Smooth muscle cell (in vitro differentiated cells): ENCODE measurements around the gene YPEL2. TPM values are rescaled to one million over a fixed set of nuclear protein-coding genes. Genes with fewer than 3 reads are reported as not detected.
A peak's percentile ranks its signal among the peaks of the same experiment; 100 is the strongest.

Experiments
- DNase-seq: peaks from one replicate; lab custom pipeline; 2025; ENCODE audit not compliant: unreplicated experiment; lab: John Stamatoyannopoulos, UW
- H2AFZ ChIP-seq: fragments of 200-600 bp; sonication (generic); 2 replicates; pipeline ENCODE4 v1.6.0; 2016; ENCODE audit warnings: antibody characterized with exemption, low read depth, mild to moderate bottlenecking
- H3F3A ChIP-seq: fragments of 200-600 bp; sonication (generic); 2 replicates; pipeline ENCODE4 v1.6.0; 2017; ENCODE audit warnings: antibody characterized with exemption, low read depth
- H3K27ac ChIP-seq: fragments of 200-600 bp; sonication (generic); 2 replicates; pipeline ENCODE4 v1.5.1; 2016; ENCODE audit warnings: low read depth, mild to moderate bottlenecking
- H3K27me3 ChIP-seq: fragments of 200-600 bp; sonication (generic); 2 replicates; pipeline ENCODE4 v1.6.1; 2016; ENCODE audit warnings: low read depth, mild to moderate bottlenecking
- H3K36me3 ChIP-seq: fragments of 200-600 bp; sonication (generic); 2 replicates; pipeline ENCODE4 v1.5.1; 2016; ENCODE audit warnings: low read depth
- H3K4me1 ChIP-seq: fragments of 200-600 bp; sonication (generic); 2 replicates; pipeline ENCODE4 v1.5.1; 2016; ENCODE audit warnings: low read depth
- H3K4me2 ChIP-seq: fragments of 200-600 bp; sonication (generic); 2 replicates; pipeline ENCODE4 v1.6.0; 2016; ENCODE audit warnings: mild to moderate bottlenecking
- H3K4me3 ChIP-seq: fragments of 200-600 bp; sonication (generic); 2 replicates; pipeline ENCODE4 v1.5.1; 2016; ENCODE audit warnings: mild to moderate bottlenecking
- H3K79me2 ChIP-seq: fragments of 200-600 bp; sonication (generic); 2 replicates; pipeline ENCODE4 v1.6.0; 2016; ENCODE audit warnings: low read depth, mild to moderate bottlenecking
- H3K9ac ChIP-seq: fragments of 200-600 bp; sonication (generic); 2 replicates; pipeline ENCODE4 v1.6.0; 2016; ENCODE audit warnings: low read depth
- H3K9me3 ChIP-seq: fragments of 200-600 bp; sonication (generic); replicated peaks from 2 replicates; pipeline ENCODE4 v1.5.1; 2016; ENCODE audit warnings: low read depth
- H4K20me1 ChIP-seq: fragments of 200-600 bp; sonication (generic); 2 replicates; pipeline ENCODE4 v1.6.0; 2016; ENCODE audit warnings: low read depth
- WGBS: methylation state at CpG from one replicate; pipeline ENCODE4 v1.1.7; 2016; ENCODE audit warnings: low lambda C conversion rate; 5-methylcytosine and 5-hydroxymethylcytosine counted together
- polyA plus RNA-seq: library from polyadenylated mRNA; unstranded; fragments of >200 nt; fragmentation: Nextera tagmentation; extraction: Ambion mirVana; gene quantifications from 2 replicates; pipeline ENCODE4 v1.2.1, GENCODE V29; 2016
- total RNA-seq: library from RNA; depleted of rRNA; stranded (reverse); fragments of >200 nt; gene quantifications from 2 replicates; pipeline ENCODE4 v1.2.3, GENCODE V29; 2014
- TF ChIP-seq, protein P1 (sequence below): fragments of 200-600 bp; sonication (generic); IDR thresholded peaks from 2 replicates; pipeline ENCODE4 v1.5.1; 2017; ENCODE audit warnings: borderline replicate concordance, mild to moderate bottlenecking, antibody characterized with exemption; ENCODE audit not compliant: insufficient read depth, poor library complexity, severe bottlenecking

YPEL2 gene
- total and polyA plus RNA-seq, 2 experiments from 2014 or later = 4.0 to 9.6 TPM

DNA sequence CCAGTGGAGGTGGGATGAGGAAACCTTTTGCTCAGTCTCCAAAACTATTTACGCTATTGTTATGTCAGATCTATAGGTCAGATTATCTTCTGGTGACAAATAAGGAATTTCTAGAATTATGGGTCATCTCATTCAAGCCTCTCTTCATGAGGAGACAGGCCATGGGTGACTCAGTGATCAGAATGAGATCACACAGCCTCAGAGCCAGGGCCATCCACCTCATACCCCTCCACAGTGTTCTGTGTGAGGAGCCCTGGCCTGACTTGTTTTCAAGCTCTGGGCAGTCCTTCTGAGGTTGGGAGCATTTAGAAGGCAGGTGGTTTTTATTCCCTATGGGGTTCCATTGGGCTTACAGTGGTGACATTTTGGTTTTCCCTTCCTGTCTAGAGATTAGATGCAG is 26.5 kb downstream of the YPEL2 start:
- peaks cover 23% of the 10 kb centered on the region for H3K4me1 ChIP-seq
- peak overlapping the region; percentile 70 for H3K9ac ChIP-seq
- peaks cover 20% of the 10 kb centered on the region for H3F3A ChIP-seq
- no peaks in the 10 kb centered on the region for H3K36me3 ChIP-seq
- H3K27me3 ChIP-seq = no peaks in the 10 kb centered on the region
- H3K4me2 ChIP-seq = peak overlapping the region; percentile 26
- WGBS = 55% methylated on average over 1 of the region's 1 CpG
- H2AFZ ChIP-seq = no peak overlapping the region
- no peak overlapping the region for H3K4me3 ChIP-seq
- peak overlapping the region; percentile 86 for H3K27ac ChIP-seq
- no peaks in the 10 kb centered on the region for H3K79me2 ChIP-seq
- H4K20me1 ChIP-seq = no peaks in the 10 kb centered on the region
- TF ChIP-seq, protein P1, sequence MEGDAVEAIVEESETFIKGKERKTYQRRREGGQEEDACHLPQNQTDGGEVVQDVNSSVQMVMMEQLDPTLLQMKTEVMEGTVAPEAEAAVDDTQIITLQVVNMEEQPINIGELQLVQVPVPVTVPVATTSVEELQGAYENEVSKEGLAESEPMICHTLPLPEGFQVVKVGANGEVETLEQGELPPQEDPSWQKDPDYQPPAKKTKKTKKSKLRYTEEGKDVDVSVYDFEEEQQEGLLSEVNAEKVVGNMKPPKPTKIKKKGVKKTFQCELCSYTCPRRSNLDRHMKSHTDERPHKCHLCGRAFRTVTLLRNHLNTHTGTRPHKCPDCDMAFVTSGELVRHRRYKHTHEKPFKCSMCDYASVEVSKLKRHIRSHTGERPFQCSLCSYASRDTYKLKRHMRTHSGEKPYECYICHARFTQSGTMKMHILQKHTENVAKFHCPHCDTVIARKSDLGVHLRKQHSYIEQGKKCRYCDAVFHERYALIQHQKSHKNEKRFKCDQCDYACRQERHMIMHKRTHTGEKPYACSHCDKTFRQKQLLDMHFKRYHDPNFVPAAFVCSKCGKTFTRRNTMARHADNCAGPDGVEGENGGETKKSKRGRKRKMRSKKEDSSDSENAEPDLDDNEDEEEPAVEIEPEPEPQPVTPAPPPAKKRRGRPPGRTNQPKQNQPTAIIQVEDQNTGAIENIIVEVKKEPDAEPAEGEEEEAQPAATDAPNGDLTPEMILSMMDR = no peak
- no peaks in the 10 kb centered on the region for H3K9me3 ChIP-seq
- DNase-seq = no peak

DNA sequence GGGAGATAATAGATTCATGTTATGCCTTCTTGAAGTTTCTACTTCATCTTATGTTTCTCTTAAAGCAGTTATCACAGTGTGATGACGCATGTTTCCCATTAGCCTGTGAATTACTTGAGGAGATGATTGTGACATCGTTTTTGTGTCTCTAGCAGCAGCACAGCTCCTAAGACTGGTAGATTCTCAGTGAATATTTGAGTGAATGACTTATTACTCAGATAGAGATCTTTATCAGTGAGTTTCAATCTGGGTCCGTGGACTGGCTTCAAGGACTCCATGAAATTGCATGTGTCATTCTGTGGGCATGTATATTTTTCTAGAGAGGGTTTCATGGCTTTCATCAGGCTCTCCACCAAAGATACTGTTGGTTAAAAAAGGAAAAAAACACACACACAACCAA is 29.9 kb downstream of the YPEL2 start:
- Histone ChIP-seq H2AFZ (no peak overlapping the region), H3K4me1 (peaks cover 49% of the 10 kb centered on the region), H3K4me2 (peak overlapping the region; percentile 79), H4K20me1 (no peaks in the 10 kb centered on the region), H3F3A (peaks cover 20% of the 10 kb centered on the region), H3K9ac (peak overlapping the region; percentile 53), H3K36me3 (no peaks in the 10 kb centered on the region), H3K79me2 (peaks cover 15% of the 10 kb centered on the region), H3K9me3 (no peaks in the 10 kb centered on the region), H3K27me3 (no peaks in the 10 kb centered on the region), H3K4me3 (no peak overlapping the region), H3K27ac (peak overlapping the region; percentile 91)
- DNase-seq = no peak
- WGBS = 6% methylated on average over 3 of the region's 3 CpGs
- TF ChIP-seq, protein P1 = no peak

DNA sequence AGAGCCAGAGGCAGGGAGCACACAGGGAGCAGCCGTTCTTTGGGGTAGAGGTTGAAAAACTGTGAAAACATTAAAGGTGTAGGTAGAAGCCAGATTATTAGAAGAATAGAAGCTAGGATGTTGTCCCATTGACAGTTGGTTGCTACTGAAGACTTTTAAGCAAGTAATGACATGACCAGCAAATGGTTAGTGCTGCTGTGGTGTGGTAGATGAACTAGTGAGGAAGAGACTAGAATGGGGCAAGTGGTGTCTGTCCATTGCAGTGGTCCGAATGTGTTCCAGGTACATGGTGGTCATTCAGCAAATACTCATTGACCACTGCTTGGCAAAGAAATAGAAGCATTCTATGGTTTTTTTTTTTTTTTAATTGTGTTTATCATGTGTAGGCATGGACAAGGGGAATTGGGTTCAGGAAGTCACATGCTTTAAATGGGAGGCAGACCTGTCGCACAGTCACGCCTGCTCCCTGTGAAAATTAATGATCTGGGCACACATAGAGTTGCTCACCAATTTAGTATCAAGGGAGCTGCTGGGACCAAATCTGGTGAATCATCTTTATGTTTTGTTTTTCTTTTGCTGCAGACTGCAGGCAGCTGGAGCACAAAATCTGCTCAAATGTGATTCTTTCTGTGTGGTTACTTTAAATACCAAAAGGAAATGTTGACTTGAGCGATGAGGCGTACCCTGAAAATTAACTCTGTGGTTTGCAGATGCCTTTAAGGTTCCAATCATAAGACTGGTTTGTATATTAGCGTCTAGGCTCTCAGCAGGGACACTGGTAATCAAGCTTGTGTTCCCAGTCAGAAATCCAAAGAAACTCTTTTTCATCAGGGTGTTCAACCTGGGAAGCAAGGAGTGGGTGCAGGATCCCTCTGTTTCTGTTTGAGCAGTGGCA is 30.7 kb downstream of the YPEL2 start:
- Histone ChIP-seq H2AFZ (no peak overlapping the region), H4K20me1 (no peaks in the 10 kb centered on the region), H3K27ac (peak overlapping the region; percentile 91), H3K9me3 (no peaks in the 10 kb centered on the region), H3K4me1 (peaks cover 56% of the 10 kb centered on the region), H3K4me2 (peak overlapping the region; percentile 79), H3K9ac (peak overlapping the region; percentile 53), H3K4me3 (peak overlapping the region; percentile 12), H3K36me3 (no peaks in the 10 kb centered on the region), H3K79me2 (peaks cover 15% of the 10 kb centered on the region), H3F3A (peaks cover 20% of the 10 kb centered on the region), H3K27me3 (no peaks in the 10 kb centered on the region)
- no peak for DNase-seq
- 27% methylated on average over 7 of the region's 7 CpGs for WGBS
- TF ChIP-seq, protein P1 = no peak
